Activated T-helper 1 cell treated with anti-CD3 and anti-CD28 coated beads, Interleukin-12 subunit alpha, Interleukin-12 subunit beta, Interleukin-2, Interleukin-4 antibody, amounts not matched to agents 30 ng/mL and 10 ng/mL and 1 ng/mL, durations not matched to agents 14 hours and 24 hours and 36 hours (primary cell): Measurements from ENCODE around the gene TRIO. TPM values are rescaled to one million over a fixed set of nuclear protein-coding genes. Genes with fewer than 3 reads are reported as not detected.

ENCODE experiments used
- total RNA-seq: library from RNA; stranded (reverse); gene quantifications from 2 replicates; pipeline ENCODE4 v1.2.3, GENCODE V29; 2022

Gene TRIO
- total RNA-seq, 1 donor from 2014 or later, result 11.4 TPM

Other genes starting within 250 kb of the TRIO start
- not detected in 2 replicates for gene DNAH5, start 198.7 kb upstream of the TRIO start, total RNA-seq